ENCODE measurements around the gene PPP1R3C.

Gene PPP1R3C

DNA sequence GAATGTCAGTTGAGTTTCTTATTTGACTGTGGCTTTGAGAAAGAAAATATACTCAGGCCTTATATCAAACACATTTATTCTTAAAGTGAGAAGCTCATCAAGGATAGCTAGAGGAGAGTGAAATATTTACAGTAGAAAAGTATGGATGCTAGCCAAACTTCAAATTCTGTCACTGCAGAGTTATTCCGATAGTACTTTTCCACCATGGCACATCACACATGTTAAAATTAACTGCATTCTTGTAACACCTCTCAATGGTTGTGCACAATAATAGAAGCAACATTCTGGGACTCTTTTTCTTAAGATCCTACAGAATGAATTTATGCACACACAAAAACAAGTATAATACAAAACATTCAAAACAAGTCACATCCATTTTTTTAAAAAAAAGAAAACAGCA is 4.5 kb downstream of the PPP1R3C start:
- no peak for DNase-seq

DNA sequence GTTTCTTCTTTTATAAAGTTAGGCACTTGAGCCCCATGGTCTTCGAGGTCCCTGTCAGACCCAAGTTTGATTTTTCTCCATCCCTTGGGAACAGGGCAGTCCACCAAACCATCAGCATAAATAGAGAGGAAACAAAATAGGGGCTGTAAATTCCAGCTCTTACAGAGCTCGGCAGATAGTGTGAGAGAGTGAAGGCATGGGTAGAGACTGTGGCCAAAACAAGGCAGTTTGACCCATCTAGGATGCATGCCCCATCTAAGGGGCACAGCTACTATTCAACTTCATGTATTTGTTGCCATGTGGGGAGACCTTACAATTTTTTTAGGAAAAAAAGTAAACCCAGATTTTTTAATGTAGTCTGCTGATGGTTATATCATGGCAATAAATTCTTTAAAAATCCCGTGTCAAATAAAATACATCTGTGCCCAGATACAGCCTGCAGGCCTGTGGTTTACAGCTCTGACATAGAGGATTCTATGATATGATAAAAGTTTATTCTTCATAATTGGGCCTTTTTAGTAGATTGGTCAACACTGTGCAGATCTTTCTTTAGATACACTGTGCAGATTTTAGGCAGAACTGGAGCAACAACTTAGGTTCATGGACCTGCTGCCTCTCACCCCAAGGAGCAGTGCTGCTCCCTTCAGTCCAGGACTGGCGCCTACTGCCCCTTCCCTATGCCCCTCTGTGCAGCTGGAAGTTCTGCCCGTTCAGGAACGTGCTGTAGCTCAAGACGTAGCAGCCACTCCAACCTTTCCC is 5.3 kb downstream of the PPP1R3C start:
- DNase-seq: no peak

DNA sequence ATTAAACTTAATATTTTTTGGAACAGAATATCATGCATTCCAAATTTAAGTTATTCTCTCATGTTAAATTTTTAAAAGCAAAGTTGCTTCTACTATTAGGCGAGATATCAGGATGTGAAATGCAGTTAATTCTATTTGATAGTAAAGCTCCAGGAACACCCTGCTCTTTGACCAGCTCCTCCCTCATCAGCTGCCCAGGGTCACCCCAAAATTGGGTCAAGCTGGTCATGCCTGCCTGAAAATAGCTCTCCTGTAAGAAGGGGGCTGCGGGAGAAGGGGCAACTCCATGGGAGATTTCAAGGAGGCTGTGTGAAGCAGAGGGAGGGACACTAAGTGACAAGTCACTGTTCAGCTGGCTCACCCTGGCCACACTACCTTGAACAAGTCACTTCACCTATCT is 5.9 kb downstream of the PPP1R3C start:
- no peak for DNase-seq

DNA sequence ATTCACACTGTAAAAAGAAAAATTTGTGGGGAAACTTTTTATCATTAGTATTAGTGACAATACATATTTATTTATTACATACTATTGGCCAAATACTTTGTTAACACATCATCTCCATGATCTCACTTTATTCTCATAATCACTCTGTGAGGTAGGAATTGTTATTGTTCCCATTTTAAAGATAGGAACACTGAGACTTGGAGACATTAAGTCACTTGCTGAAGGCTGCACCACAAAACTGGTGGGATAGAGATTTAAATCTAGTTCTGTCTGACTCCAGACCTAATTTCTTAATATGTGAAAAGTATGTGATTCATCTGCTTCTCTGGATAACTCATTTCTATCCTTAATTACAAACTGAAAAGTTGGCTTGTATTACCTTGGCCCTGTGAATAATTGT is 8.2 kb downstream of the PPP1R3C start:
- no peak for DNase-seq

DNA sequence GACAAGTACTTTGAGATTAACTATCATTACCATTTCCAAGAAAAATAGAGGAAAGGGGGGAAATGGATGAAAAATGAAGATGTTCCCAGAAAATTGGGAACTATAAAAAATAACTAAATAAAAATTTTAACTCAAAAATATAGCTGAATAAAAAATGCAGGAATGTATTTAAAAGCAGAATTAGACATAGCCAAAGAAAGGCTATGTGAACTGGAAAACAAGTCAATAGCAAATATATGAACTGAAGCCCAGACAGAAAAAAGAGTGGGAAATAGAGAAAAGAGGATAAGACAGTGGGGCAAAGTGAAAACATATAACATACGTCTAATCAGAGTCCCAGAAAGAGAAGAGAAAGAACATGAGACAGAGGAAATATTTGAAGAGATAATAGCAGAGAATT is 10.3 kb downstream of the PPP1R3C start:
- DNase-seq: no peak

GRCh38 chr10:91621483-91622113 is 11.3 kb downstream of the PPP1R3C start:
- DNase-seq: no peak

DNA sequence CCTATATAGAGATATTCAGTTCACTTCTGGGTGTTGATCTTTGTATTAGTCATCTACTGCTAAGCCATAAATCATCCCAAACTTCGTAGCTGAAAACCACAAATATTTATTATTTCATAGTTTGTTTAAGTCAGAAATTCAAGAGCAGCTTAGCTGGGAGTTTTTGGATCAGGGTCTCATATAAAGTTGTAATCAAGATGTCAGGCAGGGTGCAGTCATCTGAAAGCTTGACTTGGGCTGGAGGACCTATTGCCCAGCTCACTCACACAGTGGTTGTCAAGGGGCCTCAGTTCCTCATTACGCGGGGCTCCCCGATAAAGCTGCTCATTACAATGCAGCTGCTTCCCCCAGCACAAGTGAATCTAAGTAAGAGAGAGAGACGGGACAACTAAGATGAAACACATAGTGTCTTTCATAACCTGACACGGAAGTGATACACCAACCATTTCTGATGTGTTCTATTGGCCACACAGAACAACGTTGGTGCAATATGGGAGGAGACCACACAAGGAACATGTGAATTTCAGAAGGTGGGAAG is 15.7 kb downstream of the PPP1R3C start:
- DNase-seq: no peak

DNA sequence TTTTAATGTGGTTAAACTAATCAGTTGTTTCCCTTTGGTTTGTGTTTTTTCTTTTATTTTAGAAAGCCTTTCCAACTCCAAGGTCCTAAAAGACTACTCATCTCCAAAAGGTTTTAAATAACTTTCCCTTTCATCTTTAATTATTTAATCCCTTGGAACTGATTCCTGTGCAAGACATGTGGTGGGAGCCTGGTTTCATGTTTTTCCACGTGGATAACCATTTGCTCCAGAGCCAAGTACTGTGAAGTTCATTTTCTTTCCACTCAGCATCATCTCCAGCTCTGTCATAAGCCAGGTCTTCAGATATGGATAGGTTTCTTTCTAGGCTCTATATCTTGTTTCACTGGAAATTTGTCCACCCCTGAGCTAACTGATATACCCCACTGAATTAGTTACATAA is 16.7 kb downstream of the PPP1R3C start:
- DNase-seq: no peak

DNA sequence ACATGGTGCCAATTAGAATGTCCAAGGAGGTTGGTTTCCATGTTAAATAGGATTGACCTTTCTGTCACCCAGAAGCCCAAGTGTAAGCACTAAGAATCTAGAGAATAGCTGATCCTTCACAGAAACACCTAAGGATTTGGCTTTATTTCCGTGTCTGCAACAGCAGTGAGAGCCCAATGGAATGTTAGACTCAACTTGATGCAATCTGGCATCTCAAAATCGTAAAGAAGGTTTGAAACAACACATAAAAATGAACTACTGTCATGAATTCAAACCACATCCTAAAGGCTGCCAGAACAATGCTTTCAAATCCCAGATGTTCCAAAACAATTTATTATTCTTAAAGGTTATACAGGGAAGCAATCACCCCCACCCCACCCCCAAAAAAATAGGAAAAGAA is 18.6 kb downstream of the PPP1R3C start:
- no peak for DNase-seq

DNA sequence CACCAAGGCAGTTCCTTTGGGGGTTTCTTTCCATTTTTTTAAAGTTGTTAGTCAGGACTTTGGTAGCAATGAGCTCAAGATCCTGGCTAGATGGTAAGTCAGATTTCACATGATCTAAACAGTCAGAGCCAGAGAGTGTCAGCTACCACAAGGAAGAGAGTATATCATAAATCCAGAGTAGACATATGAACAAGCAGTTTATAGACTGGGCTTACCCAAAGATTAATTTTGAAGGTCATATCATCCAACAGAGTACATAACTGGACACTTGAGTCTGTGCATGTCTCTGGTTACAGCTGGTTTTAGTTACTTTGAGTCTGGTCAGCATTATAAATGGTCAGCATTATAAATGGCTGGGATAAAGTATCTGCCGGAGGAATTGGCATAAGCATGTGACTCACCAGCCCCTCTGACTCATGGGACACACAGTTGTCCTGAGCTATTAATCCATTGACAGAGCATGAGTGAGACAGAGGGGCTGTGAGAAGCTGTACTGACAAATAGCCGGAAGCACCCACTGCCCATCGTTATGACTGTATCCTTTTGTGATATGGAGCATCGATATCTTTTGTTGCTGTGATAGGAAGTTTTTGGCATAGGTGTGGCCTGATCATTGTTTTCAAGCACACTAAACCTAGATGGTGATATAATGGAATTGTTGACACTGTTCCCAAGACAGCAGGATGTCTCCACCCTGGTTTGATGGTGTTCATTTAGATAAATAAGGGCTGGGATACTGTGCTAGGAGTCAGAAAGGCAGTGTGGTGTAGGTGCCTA is 19.3 kb downstream of the PPP1R3C start:
- DNase-seq: no peak

GRCh38 chr10:91610919-91611318 is 22.0 kb downstream of the PPP1R3C start:
- DNase-seq: no peak

DNA sequence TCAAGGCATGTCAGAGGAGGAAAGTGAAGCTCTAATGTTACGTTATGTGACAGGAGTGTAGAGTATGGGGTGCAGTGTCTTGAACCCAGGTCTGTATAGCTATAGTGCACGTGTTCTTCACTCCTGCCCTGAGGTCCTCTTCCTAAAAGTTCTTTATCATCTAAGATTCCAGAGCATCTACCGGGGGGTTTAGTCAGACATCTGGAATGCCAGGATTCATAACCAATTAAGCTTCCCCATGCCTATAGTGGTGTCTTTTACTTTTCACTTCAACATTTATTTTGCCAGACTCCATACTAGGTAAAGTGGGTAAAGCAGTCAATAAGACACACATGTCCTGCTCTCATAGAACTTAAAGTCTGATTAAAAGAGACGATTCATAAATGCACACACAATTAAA is 22.4 kb downstream of the PPP1R3C start:
- DNase-seq: no peak

- DNase-seq: no peak
Observed at GRCh38 chr10:91607646-91608403, 25.0 kb downstream of the PPP1R3C start.

DNA sequence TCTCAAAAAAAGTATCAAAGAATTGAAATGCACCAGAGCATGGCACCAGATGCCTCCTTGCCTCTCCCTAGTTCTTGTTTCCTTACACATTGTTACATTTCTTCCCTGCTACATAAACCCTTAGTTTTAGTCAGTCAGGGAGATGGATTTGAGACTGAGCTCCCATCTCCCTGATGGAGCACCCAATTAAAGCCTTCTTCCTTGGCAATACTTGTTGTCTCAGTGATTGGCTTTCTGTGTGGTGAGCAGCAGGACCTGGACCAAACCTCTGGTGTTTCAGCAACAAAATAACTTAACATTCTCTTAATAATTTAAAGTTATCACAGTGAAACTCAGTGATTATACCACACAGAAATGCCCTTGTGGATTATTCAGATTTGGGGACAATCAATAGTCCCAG is 26.9 kb downstream of the PPP1R3C start:
- no peak for DNase-seq

GRCh38 chr10:91604553-91605534 is 28.0 kb downstream of the PPP1R3C start:
- no peak for DNase-seq

GRCh38 chr10:91603931-91604331 is 28.9 kb downstream of the PPP1R3C start:
- DNase-seq: no peak

GRCh38 chr10:91602868-91603568 is 29.9 kb downstream of the PPP1R3C start:
- no peak for DNase-seq

DNA sequence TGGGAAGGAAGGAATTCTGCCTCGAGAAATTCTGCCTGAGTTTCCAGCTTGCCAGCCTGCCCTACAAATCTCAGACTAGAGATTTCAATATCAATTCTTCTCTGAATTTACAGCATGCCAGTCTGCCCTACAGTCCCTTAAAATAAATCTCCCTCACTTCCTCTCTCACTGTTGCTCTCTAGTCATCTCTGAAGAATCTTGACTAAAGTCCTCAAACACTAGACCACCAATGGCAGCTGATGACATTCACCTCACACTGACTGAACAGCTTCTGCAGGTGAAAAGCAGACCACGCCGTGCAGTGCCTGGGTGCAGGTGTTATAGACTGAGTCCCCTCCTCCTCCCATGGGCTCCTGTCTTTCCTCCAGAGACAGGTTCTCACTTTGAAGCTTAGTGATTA is 30.4 kb downstream of the PPP1R3C start:
- DNase-seq: no peak

DNA sequence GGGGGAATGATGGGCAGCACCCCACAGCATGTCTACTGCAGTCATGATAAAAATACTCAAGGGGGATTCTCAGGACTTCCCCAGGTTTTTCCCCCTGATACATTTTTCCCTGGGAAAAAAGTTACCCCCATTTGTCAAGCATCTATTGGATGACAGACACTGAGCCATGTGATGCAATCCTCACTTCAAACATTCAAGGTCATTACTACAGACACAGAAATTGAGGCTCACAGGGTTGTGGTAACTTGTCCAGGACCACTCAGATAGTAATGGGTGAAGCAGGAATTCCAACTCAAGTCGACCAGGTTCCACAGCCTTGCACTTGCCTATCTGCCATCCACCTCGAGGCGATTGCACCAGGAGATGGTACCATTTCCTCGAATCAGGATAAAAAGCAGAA is 31.7 kb downstream of the PPP1R3C start:
- DNase-seq: no peak

- DNase-seq: peak; percentile 28
Observed at GRCh38 chr10:91598211-91598977, 34.5 kb downstream of the PPP1R3C start.
